M059J (cell line): Measurements from ENCODE around the gene MLF1. TPM values are rescaled to one million over a fixed set of nuclear protein-coding genes. Genes with fewer than 3 reads are reported as not detected.

Experiments
- DNase-seq: peaks from one replicate; pipeline ENCODE4 v3.0.0-alpha.2; 2012; ENCODE audit warnings: low read depth
- total RNA-seq: library from RNA; depleted of rRNA; stranded (reverse); fragments of >200 nt; shearing (Covaris generic); gene quantifications from 2 replicates; pipeline ENCODE4 v1.2.3, GENCODE V29; 2014; rRNA removed

The MLF1 gene
- total RNA-seq, 1 experiment from 2014 or later: 38.6 TPM

DNA sequence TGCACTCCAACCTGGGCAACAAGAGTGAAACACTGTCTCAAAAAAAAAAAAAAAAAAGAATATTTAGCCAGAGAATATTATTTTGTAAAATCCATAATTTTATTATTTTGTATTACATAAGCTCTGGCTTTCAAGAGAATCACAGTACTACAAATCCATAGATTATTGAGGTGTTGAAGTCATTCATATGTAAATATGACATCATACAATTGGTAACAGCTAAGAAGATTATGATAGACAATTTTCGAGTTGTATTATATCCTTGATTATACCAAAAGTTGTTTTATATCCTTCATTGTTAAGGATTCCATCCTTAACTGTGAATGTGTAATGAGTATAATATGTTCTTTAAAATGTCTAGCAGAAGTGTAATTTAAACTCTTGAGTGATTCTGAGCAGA, 3.7 kb downstream of the MLF1 start:
- no peak for DNase-seq

- no peak for DNase-seq
These were observed 19.2 kb downstream of the MLF1 start for GRCh38 chr3:158590223-158590622.

GRCh38 chr3:158600787-158601186, 29.8 kb downstream of the MLF1 start:
- DNase-seq: no peak

DNA sequence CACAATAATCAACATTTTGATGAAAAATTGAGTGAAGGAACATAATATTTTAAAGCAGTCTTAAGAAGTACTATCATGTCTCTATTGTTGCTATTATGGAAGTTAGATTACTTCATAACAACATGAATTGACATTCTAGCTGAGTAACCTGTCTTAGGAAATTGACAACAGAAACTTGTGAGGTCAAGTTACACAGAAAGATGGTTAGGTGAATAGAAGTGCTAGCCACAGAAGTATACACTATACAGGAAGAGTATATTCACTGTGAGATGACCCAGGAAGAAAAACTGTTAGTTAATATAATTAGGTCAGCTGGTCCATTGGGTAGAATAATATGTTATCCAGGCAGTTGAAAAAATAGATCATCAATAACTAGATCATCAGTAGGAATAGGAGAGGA, 31.2 kb downstream of the MLF1 start:
- no peak for DNase-seq

- peak; percentile 20 for DNase-seq
These were observed 47.2 kb downstream of the MLF1 start for GRCh38 chr3:158617982-158618875.

- DNase-seq: no peak
These were observed 54.9 kb downstream of the MLF1 start for GRCh38 chr3:158625881-158626280.

- DNase-seq: no peak
These were observed 61.0 kb downstream of the MLF1 start for GRCh38 chr3:158631981-158632380.

- DNase-seq: no peak
These were observed 69.7 kb downstream of the MLF1 start for GRCh38 chr3:158640646-158641045.

GRCh38 chr3:158642005-158642404, 71.0 kb downstream of the MLF1 start:
- no peak for DNase-seq

GRCh38 chr3:158642474-158643210, 71.6 kb downstream of the MLF1 start:
- peak; percentile 12 for DNase-seq

GRCh38 chr3:158644345-158644908, 73.4 kb downstream of the MLF1 start, which contains the start of gene GFM1:
Gene GFM1, plus strand, starts transcription at chr3:158644527. Its CDS starts 108 bp downstream, at chr3:158644635.
- peak; percentile 98 for DNase-seq

DNA sequence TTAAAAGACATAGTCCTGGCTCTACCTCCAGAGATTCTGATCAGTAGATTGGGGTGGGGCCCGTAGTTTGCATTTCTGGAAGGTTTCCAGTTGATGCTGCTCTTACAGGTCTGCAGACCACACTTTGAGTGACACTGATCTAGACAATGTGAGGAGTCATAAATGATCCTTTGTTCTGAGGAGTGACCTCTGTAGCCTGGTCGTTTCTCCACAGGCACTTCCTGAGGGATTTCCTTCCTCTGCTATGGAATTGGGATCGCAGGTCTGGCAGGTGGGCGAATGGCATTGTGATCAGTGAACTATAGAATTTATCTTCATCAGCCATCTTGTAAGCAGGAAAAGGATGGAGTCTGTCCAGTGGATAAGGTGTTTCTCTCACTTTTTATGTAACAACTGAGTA, 78.8 kb downstream of the MLF1 start:
- no peak for DNase-seq

DNA sequence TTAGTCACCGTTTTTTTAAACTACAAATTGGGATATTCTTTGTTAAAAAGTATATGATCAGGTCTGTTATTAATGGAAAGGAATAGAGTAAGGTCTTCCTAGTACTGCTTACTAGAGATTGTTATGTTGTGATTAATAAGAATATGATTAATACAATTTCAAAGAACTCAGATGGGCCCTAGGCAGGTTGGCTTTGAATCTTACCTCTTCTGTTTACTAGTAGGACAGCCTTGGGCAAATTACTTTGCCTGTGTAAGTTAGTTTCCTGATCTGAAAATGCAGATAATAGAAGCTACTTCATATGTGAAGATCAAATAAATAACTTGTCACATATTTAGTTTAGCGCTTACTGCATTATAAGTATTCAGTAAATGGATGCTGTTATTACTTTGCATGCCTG, 80.2 kb downstream of the MLF1 start:
- no peak for DNase-seq

DNA sequence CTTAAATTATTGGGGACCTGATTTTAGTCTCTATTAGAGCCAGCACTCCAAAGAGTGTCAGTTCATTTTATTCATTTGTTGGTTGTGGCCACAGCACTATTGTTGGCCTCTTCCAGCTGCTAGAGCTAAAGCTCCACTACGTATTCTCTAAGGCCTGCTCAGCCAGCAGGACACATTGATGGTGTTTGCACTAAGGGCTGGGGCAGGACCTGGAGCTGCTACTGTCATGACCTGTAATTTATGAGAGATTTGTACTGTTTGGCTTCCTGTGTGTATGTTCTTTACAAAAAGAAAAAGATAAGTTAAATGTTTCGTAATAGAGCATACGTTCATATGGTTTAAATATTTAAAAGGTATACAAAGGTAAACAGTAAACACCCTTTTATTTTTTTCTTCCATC, 81.5 kb downstream of the MLF1 start:
- no peak for DNase-seq

Other genes with a start within 250 kb of the MLF1 start
- gene GFM1, start 73.3 kb downstream of the MLF1 start, total RNA-seq: 49.7 and 57.5 TPM in 2 replicates
- gene LXN, start 101.5 kb downstream of the MLF1 start, total RNA-seq: 0.25 TPM in 1 of 2 replicates, not detected in the other
- 1.8 and 3.7 TPM in 2 replicates for gene RARRES1, start 161.3 kb downstream of the MLF1 start, total RNA-seq
- 139 and 180 TPM in 2 replicates for gene MFSD1, start 230.9 kb downstream of the MLF1 start, total RNA-seq